Activated CD4-positive, alpha-beta T cell treated with anti-CD3 and anti-CD28 coated beads, Interleukin-2, amount 50 U/mL, for 48 hours (primary cell): ENCODE results near the gene ADAM10.
"Not testable (repeated sequence)": the region's sequence is repeated elsewhere in the genome, so short reads cannot be mapped to it uniquely, and the experiment has no call there.

ENCODE experiments used
- DNase-seq, 2 experiments: peaks; one replicate each; pipeline ENCODE4 v3.0.0-alpha.2; 2020

The ADAM10 gene

DNA sequence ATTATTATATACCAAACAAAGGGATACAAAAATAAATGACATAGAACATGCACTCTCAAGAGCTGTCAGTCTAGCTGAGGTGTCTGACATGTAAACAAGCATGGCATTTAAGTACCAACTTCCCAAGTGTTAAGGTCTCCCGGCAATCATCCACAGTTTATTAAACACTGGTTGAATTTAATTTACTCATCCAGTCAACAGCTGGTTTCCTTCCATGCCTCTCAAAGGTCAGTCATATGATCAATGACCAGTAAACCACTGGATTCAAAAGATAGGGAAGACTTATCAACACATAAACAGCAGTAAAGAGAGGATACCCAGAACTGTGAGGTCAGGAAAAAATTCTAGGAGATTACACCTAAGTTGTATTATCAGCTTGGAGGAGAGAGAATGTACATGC is 80.4 kb downstream of the ADAM10 start:
- no peak for DNase-seq

GRCh38 chr15:58666957-58667356 is 82.5 kb downstream of the ADAM10 start:
- no peak for DNase-seq

DNA sequence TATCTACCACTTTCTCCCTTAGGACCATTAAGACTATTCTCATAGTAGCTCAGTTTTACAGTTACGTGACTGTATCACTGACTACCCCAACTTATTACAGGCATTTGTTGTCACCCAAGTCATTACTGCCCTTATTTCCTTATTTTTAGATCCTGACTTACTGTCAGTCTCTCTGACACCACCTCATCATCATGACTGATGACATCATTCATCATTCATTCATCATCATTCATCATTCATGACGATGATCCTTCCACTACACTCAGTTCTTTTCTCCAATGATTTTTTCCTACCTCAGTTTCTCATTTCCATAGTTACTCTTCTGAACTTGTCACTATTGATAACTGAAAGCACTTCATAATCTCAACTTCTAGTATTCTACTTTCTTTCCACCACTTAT is 83.8 kb downstream of the ADAM10 start:
- DNase-seq: no peak

- no peak for DNase-seq
Measured at GRCh38 chr15:58650102-58650501, 99.4 kb downstream of the ADAM10 start.

DNA sequence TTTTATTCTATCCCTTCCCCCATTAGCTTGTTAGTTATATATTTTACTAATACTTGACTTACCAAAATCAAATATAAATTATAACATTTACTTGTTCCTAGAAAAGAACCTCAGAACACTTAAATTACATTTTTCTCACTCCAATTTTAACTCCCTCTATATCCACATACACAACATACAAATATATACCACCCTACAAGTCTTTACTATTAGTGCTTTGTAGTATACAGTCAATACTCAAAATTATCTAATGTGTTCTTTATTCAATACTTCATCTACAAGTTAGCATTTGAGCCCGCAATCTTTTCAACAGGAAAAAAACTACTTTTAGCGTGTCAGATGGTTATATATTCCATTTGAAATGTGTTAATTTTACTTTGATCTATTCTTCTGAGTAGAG is 100.3 kb downstream of the ADAM10 start:
- no peak for DNase-seq

GRCh38 chr15:58643996-58644395 is 105.5 kb downstream of the ADAM10 start:
- DNase-seq: no peak

GRCh38 chr15:58641660-58642059 is 107.8 kb downstream of the ADAM10 start:
- DNase-seq: no peak

DNA sequence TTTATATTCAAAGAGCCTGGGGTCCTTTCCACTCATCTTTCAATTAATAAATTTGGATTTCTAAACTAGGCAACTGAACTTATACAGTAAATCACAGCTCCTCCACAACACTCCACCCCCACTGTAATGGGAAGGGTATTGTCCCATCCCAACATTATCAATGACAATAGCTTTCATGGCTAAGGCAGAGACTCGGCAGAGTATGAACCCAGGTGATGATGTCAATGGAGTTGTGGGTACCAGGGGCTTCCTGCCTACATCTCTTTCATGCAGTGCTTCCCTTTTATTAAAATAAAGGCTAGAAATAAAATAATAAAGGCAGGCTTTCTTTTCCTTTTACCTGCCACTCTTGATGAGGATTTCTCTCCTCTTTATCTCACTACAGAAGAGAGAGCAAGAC is 109.5 kb downstream of the ADAM10 start:
- no peak for DNase-seq

DNA sequence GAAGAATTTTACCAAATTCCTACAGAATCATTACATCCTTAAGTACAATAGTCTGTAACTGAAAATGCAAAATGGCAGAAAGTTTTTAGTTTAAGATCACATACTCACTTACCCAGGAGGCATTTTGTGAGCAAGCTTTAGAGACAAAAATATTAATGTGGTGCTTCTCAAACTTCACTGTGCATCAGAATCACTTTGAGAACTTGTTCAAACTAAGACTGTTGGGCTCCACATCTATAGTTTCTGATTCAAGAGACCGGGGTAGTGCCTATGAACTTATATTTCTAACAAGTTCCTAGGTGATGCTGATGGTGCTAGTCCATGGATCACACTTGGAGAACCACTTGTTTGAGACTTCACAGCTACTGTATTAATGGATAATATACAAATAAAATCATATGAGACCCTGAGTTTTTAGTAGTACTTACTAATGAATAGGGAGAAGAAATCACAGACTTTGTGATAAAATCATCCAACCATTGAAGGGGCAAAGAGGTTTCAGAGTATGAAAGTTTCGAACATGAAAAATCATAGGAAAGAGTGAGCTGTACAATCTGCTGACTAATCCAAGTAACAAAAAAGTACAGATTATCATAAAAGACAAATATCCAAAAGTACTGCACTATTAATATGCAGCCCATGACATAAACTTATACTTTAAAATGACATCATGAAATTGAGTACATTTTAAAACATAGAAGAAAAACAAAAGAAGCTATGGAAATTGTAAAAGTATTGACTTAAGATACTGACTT is 110.3 kb downstream of the ADAM10 start:
- DNase-seq: no peak

- DNase-seq: no peak
Measured at GRCh38 chr15:58632789-58633188, 116.7 kb downstream of the ADAM10 start.

DNA sequence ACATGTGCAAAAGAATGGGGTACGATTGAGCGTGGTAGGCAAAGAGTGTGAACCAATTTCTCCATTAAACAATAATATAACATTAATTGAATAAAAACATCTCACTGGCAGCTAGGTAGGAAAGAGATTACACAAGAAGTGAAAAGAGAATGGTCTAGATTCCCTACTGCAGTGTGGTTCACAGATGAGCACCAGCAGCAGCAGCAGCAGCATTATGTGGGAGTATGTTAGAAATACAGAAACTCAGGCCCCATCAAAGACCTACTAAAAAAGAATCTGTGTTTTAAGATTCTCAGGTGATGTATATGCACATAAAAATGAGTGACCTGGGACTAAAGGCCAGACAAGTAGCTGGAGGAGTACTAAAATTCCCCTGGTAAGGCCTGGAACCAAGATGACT is 118.2 kb downstream of the ADAM10 start:
- no peak for DNase-seq

DNA sequence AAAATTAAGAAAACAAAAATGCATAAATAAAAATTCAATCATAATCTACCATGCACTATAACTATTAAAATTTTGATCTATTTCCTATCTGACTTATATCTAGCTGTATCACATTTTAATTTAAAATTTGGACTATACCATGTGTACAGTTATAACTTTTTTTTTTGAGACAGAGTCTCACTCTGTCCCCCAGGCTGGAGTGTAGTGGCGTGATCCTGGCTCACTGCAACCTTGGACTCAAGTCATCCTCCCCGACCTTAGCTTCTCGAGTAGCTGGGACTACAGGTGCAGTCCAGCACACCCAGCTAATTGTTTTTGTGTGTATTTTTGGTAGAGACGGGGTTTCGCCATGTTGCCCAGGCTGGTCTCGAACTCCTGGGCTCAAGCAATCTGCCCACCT is 119.9 kb downstream of the ADAM10 start:
- no peak for DNase-seq

GRCh38 chr15:58628206-58628947 is 121.1 kb downstream of the ADAM10 start:
- no peak for DNase-seq

DNA sequence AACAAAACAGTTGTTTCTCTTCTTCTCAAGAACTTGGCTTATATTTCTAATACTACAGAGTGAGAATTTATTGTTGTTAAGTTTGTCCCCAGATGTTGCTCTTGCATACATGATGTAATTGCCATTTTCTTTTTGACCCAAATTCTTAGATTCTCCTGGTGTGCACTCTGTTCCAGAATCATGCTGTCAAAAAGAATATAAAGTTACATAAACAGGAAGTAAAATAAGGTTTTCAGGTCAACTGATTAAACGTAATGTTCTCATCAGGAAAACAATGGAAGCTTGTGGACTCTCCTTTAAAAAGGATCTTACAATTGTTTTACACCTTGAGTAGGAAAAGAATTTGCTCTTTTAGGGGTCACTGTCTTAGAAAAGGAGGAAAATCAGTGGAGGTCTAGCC is 121.8 kb downstream of the ADAM10 start:
- DNase-seq: no peak

DNA sequence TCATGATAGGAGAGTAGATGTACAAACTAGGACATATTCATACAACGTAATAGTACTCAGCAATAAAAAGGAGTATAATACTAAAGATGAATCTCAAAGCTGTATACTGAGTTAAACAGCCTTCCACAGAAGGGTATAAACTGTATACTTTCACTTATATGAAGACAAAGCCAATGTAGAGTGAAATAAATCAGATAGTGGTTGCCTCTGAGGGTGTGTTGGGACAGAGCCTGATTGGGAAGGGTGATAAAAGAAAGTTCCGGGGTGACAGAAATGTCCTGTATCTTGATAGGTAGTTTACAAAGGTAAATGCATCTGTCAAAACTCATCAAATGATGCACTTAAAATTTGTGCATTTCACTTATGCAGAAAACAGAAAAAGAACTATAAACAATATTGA is 122.5 kb downstream of the ADAM10 start:
- DNase-seq: no peak

- no peak for DNase-seq
Measured at GRCh38 chr15:58626378-58626777, 123.1 kb downstream of the ADAM10 start.

DNA sequence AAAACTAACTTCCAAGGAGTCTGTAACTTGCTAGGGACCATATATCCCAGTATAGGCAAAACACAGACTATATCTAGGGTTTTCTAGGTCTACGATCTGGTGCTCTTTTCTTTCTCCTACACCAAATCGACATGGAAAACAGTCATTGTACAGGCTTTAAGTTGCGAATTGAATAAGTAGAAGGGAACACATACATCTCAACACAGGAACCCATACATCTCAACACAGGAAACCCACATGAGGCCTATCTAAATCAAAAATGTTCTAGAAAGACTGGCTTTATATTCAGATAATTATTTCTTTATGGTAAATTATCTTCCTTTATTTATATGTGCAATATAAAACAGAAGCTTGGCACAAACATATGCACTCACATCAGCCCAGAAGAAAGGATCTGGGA is 126.6 kb downstream of the ADAM10 start:
- DNase-seq: no peak

DNA sequence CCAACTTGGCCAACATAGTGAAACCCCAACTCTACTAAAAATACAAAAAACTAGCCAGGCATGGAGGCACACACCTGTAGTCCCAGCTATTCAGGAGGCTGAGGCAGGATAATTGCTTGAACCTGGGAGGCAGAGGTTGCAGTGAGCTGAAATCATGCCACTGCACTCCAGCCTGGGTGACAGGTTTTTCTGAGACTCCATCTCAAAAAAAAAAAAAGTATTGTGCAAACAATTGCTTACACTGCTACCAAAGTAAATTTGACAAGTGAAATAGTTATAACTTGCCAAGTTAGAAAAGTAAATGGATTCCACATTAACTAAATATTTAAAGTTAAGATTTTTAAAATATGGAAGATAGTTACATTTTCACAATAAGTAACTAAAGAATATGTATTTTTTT is 129.2 kb downstream of the ADAM10 start:
- not testable (repeated sequence) for DNase-seq

DNA sequence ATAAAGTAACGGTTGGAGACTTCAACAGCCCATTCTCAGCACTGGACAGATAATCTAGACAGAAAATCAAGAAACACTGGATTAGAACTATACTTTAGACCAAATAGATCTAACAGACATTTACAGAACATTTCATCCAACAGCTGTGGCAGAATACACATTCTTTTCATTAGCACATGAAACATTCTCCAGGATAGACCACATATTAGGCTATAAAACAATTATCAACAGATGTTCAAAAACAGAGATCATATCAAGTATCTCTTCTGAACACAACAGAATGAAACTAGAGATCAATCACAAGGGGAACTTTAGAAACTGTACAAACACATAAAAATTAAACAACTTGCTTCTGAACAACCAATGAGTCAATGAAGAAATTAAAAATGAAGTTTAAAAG is 133.3 kb downstream of the ADAM10 start:
- no peak for DNase-seq

DNA sequence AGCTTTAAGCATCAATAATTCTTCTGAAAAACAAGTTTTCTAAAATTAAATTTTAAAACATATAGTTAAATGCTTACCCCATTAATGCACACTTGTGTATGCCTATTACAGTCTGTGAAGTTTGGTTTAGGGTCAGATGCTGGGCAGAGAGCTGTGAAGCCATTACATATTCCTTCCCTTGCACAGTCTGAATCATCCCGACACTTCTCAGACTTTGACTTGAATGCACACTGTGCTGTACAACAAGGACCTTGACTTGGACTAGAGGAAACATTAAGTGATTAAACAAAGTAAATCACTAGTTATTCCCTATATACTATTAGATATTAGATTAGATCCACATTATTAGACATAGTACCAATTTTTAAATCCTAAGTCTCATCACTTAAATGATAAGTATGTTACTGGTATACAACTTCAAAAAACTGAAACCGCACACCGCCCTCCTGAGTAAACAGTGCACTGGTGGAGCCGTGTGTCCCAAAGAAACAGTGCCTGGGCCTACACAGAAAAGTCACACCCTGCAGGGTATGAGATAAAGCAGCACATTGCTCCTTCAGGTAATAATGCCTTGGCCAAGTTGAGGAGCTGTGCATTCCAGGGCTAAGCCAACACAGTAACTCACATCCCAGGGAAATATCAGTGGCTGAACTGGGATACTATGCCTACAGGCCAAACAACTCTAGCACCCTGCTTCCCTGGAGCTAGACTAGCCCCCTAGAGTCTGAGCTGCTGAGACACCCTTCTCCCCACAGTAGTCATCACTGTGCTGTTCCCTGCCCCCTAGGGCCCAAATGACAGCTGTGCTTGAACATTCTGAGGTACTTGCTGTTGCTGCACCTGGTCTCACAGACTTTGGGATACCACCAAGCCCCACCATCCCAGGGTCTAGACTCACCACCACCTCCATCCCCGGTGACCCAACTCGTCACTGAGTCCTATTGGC is 137.5 kb downstream of the ADAM10 start:
- DNase-seq: no peak

- DNase-seq: no peak
Measured at GRCh38 chr15:58608711-58609110, 140.8 kb downstream of the ADAM10 start.

DNA sequence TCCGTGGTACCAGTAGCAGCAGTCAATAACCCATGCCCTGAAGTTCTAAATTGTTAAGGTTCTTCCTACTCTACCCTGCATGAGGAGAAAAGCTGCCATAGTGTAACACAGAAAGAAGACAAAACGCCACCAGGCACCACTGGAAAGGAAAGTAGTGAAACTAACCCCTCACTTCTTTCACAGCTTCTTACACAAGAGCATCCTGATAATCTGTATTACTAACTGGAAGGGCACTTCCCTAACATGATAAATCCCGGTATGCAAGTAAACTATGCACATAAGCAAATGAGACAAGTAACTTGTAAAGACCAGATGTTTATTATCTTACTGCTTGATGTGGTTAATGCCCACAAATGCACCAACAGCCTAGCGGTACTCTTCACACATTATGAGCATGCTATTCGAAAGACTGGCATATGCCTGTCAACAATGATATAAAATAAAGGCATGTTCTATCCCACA is 141.3 kb downstream of the ADAM10 start:
- no peak for DNase-seq

GRCh38 chr15:58606577-58607080 is 142.9 kb downstream of the ADAM10 start:
- DNase-seq: no peak
